Measurements from ENCODE around the gene RELCH.

RELCH gene

DNA sequence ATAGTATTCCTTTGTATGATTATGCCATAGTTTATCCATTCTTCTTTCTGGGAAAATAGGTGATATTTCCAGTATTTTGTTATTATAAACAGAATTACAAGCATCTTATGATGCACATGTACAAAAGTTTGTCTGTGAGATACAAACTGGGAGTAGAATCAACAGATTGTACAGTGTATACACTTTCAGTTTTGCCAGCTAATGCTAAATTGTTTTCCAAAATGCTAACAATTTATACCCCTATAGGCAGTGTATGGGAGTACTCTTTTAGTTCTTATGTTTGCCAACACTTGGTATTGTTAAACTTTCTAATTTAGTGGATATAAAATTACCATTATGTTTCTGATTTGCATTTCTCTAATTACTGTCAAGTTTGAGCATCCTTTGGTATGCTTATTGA, 107.0 kb downstream of the RELCH start:
- TF ChIP-seq, protein P1, sequence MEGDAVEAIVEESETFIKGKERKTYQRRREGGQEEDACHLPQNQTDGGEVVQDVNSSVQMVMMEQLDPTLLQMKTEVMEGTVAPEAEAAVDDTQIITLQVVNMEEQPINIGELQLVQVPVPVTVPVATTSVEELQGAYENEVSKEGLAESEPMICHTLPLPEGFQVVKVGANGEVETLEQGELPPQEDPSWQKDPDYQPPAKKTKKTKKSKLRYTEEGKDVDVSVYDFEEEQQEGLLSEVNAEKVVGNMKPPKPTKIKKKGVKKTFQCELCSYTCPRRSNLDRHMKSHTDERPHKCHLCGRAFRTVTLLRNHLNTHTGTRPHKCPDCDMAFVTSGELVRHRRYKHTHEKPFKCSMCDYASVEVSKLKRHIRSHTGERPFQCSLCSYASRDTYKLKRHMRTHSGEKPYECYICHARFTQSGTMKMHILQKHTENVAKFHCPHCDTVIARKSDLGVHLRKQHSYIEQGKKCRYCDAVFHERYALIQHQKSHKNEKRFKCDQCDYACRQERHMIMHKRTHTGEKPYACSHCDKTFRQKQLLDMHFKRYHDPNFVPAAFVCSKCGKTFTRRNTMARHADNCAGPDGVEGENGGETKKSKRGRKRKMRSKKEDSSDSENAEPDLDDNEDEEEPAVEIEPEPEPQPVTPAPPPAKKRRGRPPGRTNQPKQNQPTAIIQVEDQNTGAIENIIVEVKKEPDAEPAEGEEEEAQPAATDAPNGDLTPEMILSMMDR (IDR thresholded peaks at IDR 0.05; ENCODE audit: low read depth, low read length, missing control alignments): no peak
- no peak overlapping the region for H3K4me3 ChIP-seq (replicated peaks; ENCODE audit: low read depth, low read length)
- DNase-seq (ENCODE audit: extremely low read depth, low read depth): no peak

DNA sequence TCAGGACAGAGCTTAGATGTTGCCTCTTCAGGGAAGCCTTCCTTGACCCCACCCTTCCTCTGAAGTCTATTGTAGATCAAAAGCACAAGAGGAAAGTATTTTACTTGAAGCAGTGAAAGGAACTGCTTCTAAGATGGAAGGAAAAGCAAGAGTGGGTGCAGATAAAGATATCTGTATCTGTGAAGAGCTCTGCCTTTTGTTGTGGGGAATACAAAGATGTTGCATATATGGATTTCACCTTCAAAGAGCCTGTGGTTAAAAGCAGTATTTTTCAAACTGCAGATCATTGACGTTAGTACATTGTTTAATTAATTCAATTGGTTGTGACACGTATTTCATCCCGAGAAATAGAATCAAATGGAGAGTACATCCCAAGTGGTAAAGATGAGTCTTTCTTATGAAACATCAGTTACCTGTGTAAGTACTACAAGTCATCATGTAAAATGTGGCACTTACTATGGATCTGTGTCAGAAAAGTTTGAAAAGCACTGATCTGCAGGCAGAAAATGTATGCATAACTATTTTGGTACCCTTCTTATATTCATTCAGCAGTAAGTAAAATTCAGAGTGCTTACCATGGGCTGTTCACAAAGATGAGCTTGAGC, 113.4 kb downstream of the RELCH start:
- no peak for DNase-seq (ENCODE audit: extremely low read depth, low read depth)
- H3K4me3 ChIP-seq (replicated peaks; ENCODE audit: low read depth, low read length): no peak overlapping the region
- TF ChIP-seq, protein P1 (IDR thresholded peaks at IDR 0.05; ENCODE audit: low read depth, low read length, missing control alignments): no peak

DNA sequence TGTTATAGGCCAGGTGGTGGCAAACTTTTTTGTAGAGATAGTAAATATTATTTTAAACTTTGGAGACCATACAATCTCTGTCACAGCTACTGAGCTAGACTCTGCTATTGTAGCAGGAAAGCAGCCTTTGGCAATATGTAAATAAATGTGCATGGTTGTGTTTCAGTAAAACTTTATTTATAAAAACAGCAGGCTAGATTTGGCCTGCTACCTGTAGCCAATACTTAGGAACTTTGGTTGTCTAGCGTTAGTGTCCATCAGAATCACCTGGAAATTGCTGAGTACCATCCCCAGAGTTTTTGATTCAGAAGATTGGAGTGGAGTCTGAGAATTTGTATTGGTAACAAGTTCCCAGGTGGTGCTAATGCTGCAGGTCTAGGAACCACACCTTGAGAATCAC, 114.3 kb downstream of the RELCH start:
- TF ChIP-seq, protein P1 (IDR thresholded peaks at IDR 0.05; ENCODE audit: low read depth, low read length, missing control alignments): no peak
- H3K4me3 ChIP-seq (replicated peaks; ENCODE audit: low read depth, low read length): no peak overlapping the region
- no peak for DNase-seq (ENCODE audit: extremely low read depth, low read depth)

DNA sequence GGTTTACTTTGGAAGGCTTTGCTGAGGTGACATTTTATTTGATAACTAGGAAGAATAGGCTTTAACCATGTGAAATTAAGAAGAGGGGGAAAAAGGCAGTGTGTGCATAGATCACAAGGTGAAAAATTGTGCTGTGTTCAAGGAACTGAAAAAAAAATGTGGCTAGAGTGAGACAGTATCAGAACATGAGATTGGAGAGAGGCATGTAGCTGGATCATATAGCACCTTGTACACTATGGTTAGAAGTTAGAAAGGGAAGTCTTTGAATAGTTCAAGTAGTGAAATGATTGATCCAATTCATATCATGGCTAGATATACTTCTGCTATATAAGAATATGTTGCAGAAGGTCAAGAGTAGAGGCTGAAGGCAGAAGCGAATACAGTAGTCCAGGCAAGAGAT, 125.8 kb downstream of the RELCH start:
- no peak overlapping the region for H3K4me3 ChIP-seq (replicated peaks; ENCODE audit: low read depth, low read length)
- TF ChIP-seq, protein P1 (IDR thresholded peaks at IDR 0.05; ENCODE audit: low read depth, low read length, missing control alignments): no peak
- DNase-seq (ENCODE audit: extremely low read depth, low read depth): no peak

DNA sequence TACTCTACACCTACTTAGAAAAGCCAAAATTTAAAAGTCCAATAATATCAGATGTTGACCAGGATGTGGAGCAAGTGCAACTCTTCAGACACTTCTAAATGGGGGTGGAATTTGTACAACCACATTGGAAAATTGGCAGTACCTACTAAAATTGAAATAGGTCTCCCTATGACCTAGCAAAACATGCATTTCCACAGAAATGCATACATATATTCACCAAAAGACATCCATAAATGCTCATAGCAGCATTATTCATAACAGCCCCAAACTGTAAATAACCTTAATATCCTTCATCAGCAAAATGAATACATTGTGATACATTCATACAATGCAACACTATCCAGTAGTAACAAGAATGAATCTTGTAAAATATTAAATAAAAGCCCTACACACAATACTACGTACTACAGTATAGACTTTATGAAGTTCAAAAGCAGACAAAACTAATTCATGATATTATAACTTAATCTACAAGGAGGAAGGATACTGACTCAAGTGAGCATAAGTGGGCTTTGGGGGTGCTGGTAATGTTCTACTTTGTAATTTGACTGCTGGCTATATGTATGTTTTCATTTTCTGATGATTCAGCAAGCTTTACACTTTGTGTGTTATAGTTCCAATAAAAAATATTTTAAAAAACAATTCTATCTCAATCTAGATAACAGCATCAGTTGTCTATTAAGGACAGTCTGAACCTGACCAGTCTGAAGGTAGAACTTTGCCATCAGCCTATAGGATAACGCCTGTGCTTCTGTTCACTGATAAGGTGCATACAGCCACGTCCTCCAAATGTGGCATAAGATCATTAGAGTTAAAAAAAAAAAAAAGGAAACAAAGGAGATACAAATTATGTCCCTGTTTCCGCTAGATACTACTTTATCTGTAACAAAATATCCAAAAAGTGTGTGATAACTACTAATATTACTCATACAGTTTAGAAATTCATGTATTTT, 131.4 kb downstream of the RELCH start:
- DNase-seq (ENCODE audit: extremely low read depth, low read depth): no peak
- H3K4me3 ChIP-seq (replicated peaks; ENCODE audit: low read depth, low read length): no peak overlapping the region
- TF ChIP-seq, protein P1 (IDR thresholded peaks at IDR 0.05; ENCODE audit: low read depth, low read length, missing control alignments): no peak

DNA sequence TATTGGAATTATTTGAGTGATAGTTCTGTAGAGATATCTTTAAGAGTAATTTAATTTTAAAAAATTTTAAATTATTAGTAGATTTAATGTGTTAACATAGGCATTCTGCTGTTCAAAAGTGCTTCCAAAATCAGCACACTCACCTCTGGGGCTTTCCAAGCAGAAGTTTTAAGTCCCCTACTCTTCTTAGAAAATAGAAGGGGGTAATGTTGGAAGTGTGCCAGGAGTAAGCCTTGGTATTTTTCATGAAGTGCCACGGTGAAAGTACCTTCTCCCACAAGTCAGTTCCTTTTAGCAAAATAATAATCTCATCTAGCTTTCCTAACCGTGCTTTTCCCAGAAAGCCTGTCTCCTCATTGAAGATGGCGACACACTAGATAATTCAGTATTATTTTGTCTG, 134.1 kb downstream of the RELCH start:
- H3K4me3 ChIP-seq (replicated peaks; ENCODE audit: low read depth, low read length): no peak overlapping the region
- DNase-seq (ENCODE audit: extremely low read depth, low read depth): no peak
- TF ChIP-seq, protein P1 (IDR thresholded peaks at IDR 0.05; ENCODE audit: low read depth, low read length, missing control alignments): no peak

Measured in HFF-Myc (cell line).